ENCODE data around the gene TCERG1L. TPM values are rescaled to one million over a fixed set of nuclear protein-coding genes. Genes with fewer than 3 reads are reported as not detected.
"Not testable (repeated sequence)": the region's sequence is repeated elsewhere in the genome, so short reads cannot be mapped to it uniquely, and the experiment has no call there.

TCERG1L gene
- total RNA-seq, 4 donors from 2014 or later = 0.12 TPM; not detected in 3

DNA sequence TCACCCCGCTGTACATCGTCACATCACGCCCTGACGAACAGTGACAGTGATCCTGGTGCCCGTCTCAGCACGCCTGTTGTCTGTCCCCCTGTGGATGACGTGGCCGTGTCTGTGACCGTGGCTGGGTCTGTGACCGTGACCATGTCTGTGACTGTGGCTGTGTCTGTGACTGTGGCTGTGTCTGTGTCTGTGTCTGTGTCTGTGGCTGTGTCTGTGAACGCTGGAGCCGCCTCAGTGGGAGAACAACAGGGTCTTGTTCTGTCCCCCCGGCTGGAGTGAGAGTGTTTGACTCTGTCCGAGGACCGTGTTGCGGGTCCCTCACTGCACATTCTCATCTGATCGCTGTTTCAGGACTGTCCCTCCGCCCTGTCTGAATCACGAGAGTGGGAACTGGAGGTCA, 202.2 kb downstream of the TCERG1L start:
- Histone ChIP-seq H3K36me3 (no peaks in the 10 kb centered on the region), H3K4me3 (no peak overlapping the region), H3K4me1 (no peaks in the 10 kb centered on the region), H3K27me3 (peaks cover 21% of the 10 kb centered on the region), H3K27ac (no peak overlapping the region), H3K9me3 (peaks cover 0 to 19% (median 0%) of the 10 kb centered on the region in 3 donors)
- WGBS, 2 donors (ENCODE audit: low coverage in 1 of 2) = 82 to 100% methylated on average over 1 to 7 of the region's 19 CpGs
- no peak for TF ChIP-seq CTCF (IDR thresholded peaks at IDR 0.05)
- TF ChIP-seq POLR2AphosphoS5 (IDR thresholded peaks at IDR 0.05) = no peak
- no peak for TF ChIP-seq POLR2A (IDR thresholded peaks at IDR 0.05)
- no peak for TF ChIP-seq EP300 (IDR thresholded peaks at IDR 0.05)
- no peak for ATAC-seq

- peaks cover 21% of the 10 kb centered on the region for H3K27me3 ChIP-seq
- no peak for ATAC-seq
- H3K4me1 ChIP-seq = no peaks in the 10 kb centered on the region
- TF ChIP-seq POLR2A (IDR thresholded peaks at IDR 0.05) (no peak), EP300 (IDR thresholded peaks at IDR 0.05) (no peak), POLR2AphosphoS5 (IDR thresholded peaks at IDR 0.05) (no peak), CTCF (IDR thresholded peaks at IDR 0.05) (no peak)
- peaks cover 0 to 19% (median 0%) of the 10 kb centered on the region in 3 donors for H3K9me3 ChIP-seq
- 95 to 100% methylated on average over 2 to 7 of the region's 9 CpGs for WGBS, 2 donors (ENCODE audit: low coverage in 1 of 2)
- no peak overlapping the region for H3K4me3 ChIP-seq
- no peaks in the 10 kb centered on the region for H3K36me3 ChIP-seq
- no peak overlapping the region for H3K27ac ChIP-seq
Observed at GRCh38 chr10:131107970-131108369, 203.6 kb downstream of the TCERG1L start.

- Histone ChIP-seq H3K36me3 (no peaks in the 10 kb centered on the region), H3K4me3 (no peak overlapping the region), H3K27me3 (peaks cover 14% of the 10 kb centered on the region), H3K27ac (no peak overlapping the region), H3K4me1 (no peaks in the 10 kb centered on the region), H3K9me3 (peaks cover 0 to 7% (median 0%) of the 10 kb centered on the region in 3 donors)
- TF ChIP-seq POLR2A (IDR thresholded peaks at IDR 0.05) (no peak), CTCF (IDR thresholded peaks at IDR 0.05) (no peak), EP300 (IDR thresholded peaks at IDR 0.05) (no peak)
- 61% methylated on average over 3 of the region's 13 CpGs; no CpG with 5 or more reads in 1 of the 2 donors for WGBS, 2 donors (ENCODE audit: low coverage in 1 of 2)
- no peak for ATAC-seq
Observed at GRCh38 chr10:131102676-131103075, 208.8 kb downstream of the TCERG1L start.

DNA sequence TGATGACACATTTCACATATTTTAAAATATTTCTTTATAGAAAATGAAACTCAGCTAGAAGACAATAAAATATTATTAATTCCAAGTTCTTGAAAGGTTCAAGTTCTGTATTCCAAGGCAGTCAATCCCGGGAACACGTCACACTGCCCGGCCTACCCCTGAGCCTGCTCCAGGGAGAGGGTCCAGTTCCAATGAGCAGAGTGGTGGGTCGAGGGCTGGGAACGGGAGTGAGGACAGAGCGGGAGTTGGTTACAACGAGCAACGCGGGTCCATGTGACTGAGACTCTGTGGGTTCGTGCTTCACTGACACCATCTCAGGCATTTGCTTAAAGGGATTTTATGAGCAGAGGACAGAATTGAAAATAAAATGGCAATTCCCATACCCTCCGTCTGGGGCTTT, 209.4 kb downstream of the TCERG1L start:
- WGBS, 2 donors (ENCODE audit: low coverage in 1 of 2) = 83 to 85% methylated on average over 1 to 7 of the region's 11 CpGs
- TF ChIP-seq POLR2AphosphoS5 (IDR thresholded peaks at IDR 0.05) (no peak), EP300 (IDR thresholded peaks at IDR 0.05) (no peak), CTCF (IDR thresholded peaks at IDR 0.05) (no peak), POLR2A (IDR thresholded peaks at IDR 0.05) (no peak)
- no peaks in the 10 kb centered on the region for H3K4me1 ChIP-seq
- peaks cover 0 to 7% (median 0%) of the 10 kb centered on the region in 3 donors for H3K9me3 ChIP-seq
- H3K36me3 ChIP-seq = no peaks in the 10 kb centered on the region
- ATAC-seq = no peak
- H3K4me3 ChIP-seq = no peak overlapping the region
- H3K27me3 ChIP-seq = peaks cover 14% of the 10 kb centered on the region
- H3K27ac ChIP-seq = no peak overlapping the region

DNA sequence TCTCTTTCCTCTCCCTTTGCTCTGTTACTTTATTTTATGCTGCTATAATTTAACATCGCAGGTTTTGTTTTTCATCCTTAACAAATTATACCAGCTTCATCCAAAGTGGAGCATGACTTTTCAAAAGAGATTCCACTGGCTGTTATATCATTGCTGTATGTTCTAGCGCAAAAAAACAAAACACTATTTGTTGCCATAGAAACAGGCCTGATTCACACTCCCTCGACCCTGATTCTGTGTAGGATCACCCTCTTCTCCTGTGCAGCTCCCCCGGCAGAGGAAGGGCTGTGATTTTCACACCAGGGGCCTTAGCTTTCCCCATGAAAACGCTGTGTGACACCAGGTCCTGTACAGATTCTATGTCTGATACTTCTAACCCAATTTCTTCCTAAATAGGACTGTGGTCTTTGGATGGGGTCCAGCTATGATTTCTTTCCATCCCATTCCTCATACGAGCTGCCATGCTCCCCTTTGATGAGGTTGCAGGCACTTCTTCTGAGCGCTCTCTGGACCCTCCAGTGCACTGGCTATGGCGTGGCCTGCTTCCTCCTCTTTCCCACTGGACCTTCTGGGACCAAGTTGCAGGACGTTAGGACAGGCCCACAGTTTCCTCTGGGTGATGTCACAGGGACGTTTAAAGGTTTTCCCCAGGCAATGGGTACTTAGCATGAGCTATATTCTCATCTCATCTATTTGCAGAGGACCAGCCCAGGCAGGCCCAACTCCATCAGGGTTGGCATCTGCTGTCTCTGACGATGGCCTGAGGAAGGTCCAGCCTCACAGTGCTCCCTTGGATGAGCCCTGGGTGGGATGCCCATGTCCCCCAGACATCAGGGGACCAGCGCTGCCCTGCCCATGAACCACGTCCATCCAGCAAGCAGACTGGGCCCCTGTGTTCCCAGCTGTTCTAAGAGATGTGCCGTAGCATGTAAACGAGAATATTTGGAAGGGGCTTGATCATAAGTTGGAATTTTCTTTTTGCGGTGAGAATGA, 210.8 kb downstream of the TCERG1L start:
- not testable (repeated sequence) for H3K9me3 ChIP-seq, H3K4me3 ChIP-seq, H3K4me1 ChIP-seq, H3K27ac ChIP-seq, ATAC-seq, H3K36me3 ChIP-seq
- WGBS, 2 donors (ENCODE audit: low coverage in 1 of 2) = 0 to 60% methylated on average over 1 to 11 of the region's 16 CpGs
- H3K27me3 ChIP-seq = peaks cover 13% of the 10 kb centered on the region

Data from gastroesophageal sphincter (tissue), 4 donors.